Right atrium auricular region (tissue), 2 donors: ENCODE measurements around the gene AGPS. TPM values are rescaled to one million over a fixed set of nuclear protein-coding genes. Genes with fewer than 3 reads are reported as not detected.

Source experiments
- DNase-seq: peaks from one replicate; pipeline ENCODE4 v3.0.0-alpha.2; 2019; ENCODE audit warnings: low spot score
- H3K27ac ChIP-seq, 2 donors: fragments of 200-600 bp; sonication (generic); 1 replicate in 1 of 2; 2 replicates in 1 of 2; pipeline ENCODE4 v1.5.1; 2016 to 2019
- H3K27me3 ChIP-seq, 2 donors: fragments of 200-600 bp; sonication (generic); one replicate each; pipeline versions ENCODE4 v1.5.1 to v1.6.0; 2017 to 2019
- H3K36me3 ChIP-seq: fragments of 200-600 bp; sonication (generic); one replicate; pipeline ENCODE4 v1.5.1; 2016
- H3K4me1 ChIP-seq, 2 donors: fragments of 200-600 bp; sonication (generic); one replicate each; pipeline versions ENCODE4 v1.5.1 to v1.6.0; 2017 to 2019
- H3K4me3 ChIP-seq, 2 donors: fragments of 200-600 bp; sonication (generic); 1 replicate in 1 of 2; 2 replicates in 1 of 2; pipeline ENCODE4 v1.5.1; 2017 to 2019; ENCODE audit warnings: mild to moderate bottlenecking in 1 of 2, moderate library complexity in 1 of 2
- H3K9me3 ChIP-seq, 2 donors: fragments of 200-600 bp; sonication (generic); one replicate each; pipeline ENCODE4 v1.5.1; 2019
- total RNA-seq, 2 donors: library from RNA; depleted of rRNA; stranded (reverse); fragments of >200 nt; gene quantifications; one replicate each; pipeline ENCODE4 v1.1.0, GENCODE V29; 2016
- TF ChIP-seq, protein P1 (sequence below), 2 donors: fragments of 200-600 bp; sonication (generic); IDR thresholded peaks; one replicate each; pipeline ENCODE4 v1.5.1; 2019; ENCODE audit warnings: antibody characterized with exemption in 2 of 2

The AGPS gene
- total RNA-seq, 2 donors from 2014 or later, result 12.3 to 17.8 TPM

GRCh38 chr2:177531706-177532105, 139.1 kb downstream of the AGPS start:
- no peak overlapping the region for H3K27ac ChIP-seq
- H3K27me3 ChIP-seq, result no peaks in the 10 kb centered on the region
- H3K36me3 ChIP-seq, result no peaks in the 10 kb centered on the region
- DNase-seq, result no peak
- TF ChIP-seq, protein P1, sequence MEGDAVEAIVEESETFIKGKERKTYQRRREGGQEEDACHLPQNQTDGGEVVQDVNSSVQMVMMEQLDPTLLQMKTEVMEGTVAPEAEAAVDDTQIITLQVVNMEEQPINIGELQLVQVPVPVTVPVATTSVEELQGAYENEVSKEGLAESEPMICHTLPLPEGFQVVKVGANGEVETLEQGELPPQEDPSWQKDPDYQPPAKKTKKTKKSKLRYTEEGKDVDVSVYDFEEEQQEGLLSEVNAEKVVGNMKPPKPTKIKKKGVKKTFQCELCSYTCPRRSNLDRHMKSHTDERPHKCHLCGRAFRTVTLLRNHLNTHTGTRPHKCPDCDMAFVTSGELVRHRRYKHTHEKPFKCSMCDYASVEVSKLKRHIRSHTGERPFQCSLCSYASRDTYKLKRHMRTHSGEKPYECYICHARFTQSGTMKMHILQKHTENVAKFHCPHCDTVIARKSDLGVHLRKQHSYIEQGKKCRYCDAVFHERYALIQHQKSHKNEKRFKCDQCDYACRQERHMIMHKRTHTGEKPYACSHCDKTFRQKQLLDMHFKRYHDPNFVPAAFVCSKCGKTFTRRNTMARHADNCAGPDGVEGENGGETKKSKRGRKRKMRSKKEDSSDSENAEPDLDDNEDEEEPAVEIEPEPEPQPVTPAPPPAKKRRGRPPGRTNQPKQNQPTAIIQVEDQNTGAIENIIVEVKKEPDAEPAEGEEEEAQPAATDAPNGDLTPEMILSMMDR (IDR thresholded peaks at IDR 0.05), result no peak
- H3K4me3 ChIP-seq, result no peak overlapping the region
- H3K4me1 ChIP-seq, result no peaks in the 10 kb centered on the region
- no peaks in the 10 kb centered on the region for H3K9me3 ChIP-seq

DNA sequence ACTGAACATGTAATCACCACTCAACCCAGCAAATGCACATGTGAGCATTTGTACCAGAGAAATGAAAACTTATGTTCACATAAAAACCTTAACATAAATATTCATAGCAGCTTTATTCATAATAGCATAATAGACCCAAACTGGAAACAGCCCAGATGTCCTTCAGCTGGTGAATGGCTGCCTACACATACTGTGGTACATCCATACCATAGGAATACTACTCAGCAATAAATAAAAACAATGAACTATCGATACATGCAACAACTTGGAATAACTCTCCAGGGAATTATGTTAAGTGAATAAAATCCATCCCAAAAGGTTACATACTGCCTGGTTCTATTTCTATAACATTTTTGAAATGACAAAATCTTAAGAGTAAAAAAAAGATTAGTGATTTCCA, 140.0 kb downstream of the AGPS start:
- no peaks in the 10 kb centered on the region for H3K36me3 ChIP-seq
- no peaks in the 10 kb centered on the region for H3K9me3 ChIP-seq
- H3K4me3 ChIP-seq, result no peak overlapping the region
- H3K27me3 ChIP-seq, result no peaks in the 10 kb centered on the region
- H3K4me1 ChIP-seq, result no peaks in the 10 kb centered on the region
- no peak overlapping the region for H3K27ac ChIP-seq
- TF ChIP-seq, protein P1 (IDR thresholded peaks at IDR 0.05), result no peak
- no peak for DNase-seq

- no peak for DNase-seq
- Histone ChIP-seq H3K4me3 (no peak overlapping the region), H3K9me3 (no peaks in the 10 kb centered on the region), H3K27ac (no peak overlapping the region), H3K4me1 (no peaks in the 10 kb centered on the region), H3K27me3 (no peaks in the 10 kb centered on the region), H3K36me3 (no peaks in the 10 kb centered on the region)
- TF ChIP-seq, protein P1 (IDR thresholded peaks at IDR 0.05), result no peak
These were observed 140.7 kb downstream of the AGPS start for GRCh38 chr2:177533253-177533652.

GRCh38 chr2:177535000-177535399, 142.4 kb downstream of the AGPS start:
- TF ChIP-seq, protein P1 (IDR thresholded peaks at IDR 0.05), result no peak
- DNase-seq, result no peak
- no peaks in the 10 kb centered on the region for H3K36me3 ChIP-seq

GRCh38 chr2:177535958-177536504, 143.5 kb downstream of the AGPS start:
- Histone ChIP-seq H3K4me3 (no peak overlapping the region), H3K27ac (no peak overlapping the region), H3K9me3 (no peaks in the 10 kb centered on the region), H3K27me3 (no peaks in the 10 kb centered on the region), H3K36me3 (no peaks in the 10 kb centered on the region), H3K4me1 (no peaks in the 10 kb centered on the region)
- TF ChIP-seq, protein P1 (IDR thresholded peaks at IDR 0.05), result no peak
- DNase-seq, result no peak

More at GRCh38 chr2:177535000-177535399, 142.4 kb downstream of the AGPS start:
- no peaks in the 10 kb centered on the region for H3K9me3 ChIP-seq
- no peaks in the 10 kb centered on the region for H3K27me3 ChIP-seq
- no peak overlapping the region for H3K27ac ChIP-seq
- H3K4me1 ChIP-seq, result no peaks in the 10 kb centered on the region
- no peak overlapping the region for H3K4me3 ChIP-seq

GRCh38 chr2:177537213-177537612, 144.6 kb downstream of the AGPS start:
- H3K4me1 ChIP-seq, result no peaks in the 10 kb centered on the region
- no peaks in the 10 kb centered on the region for H3K27me3 ChIP-seq
- DNase-seq, result no peak
- H3K4me3 ChIP-seq, result no peak overlapping the region
- H3K27ac ChIP-seq, result no peak overlapping the region
- no peaks in the 10 kb centered on the region for H3K36me3 ChIP-seq
- H3K9me3 ChIP-seq, result no peaks in the 10 kb centered on the region
- TF ChIP-seq, protein P1 (IDR thresholded peaks at IDR 0.05), result no peak
